RWPE2 (cell line): ENCODE measurements around the gene SUPV3L1.

Experiments used
- ATAC-seq: fragments of 200-7000 bp; cut with Tn5 transposase; 3 replicates; pipeline ENCODE4 v1.9.1; 2021; ENCODE audit warnings: low read depth
- DNase-seq: peaks from one replicate; pipeline ENCODE4 v3.0.0-alpha.2; 2020; ENCODE audit warnings: low spot score
- H3K27ac ChIP-seq: fragments of 450-650 bp; 2 replicates; pipeline ENCODE4 v1.5.1; 2017; ENCODE audit warnings: mild to moderate bottlenecking; ENCODE audit not compliant: poor library complexity, severe bottlenecking
- H3K27me3 ChIP-seq: fragments of 250-450 bp; sonication (Bioruptor Pico); 2 replicates; pipeline ENCODE4 v1.5.1; 2021; ENCODE audit warnings: mild to moderate bottlenecking, moderate library complexity; ENCODE audit not compliant: insufficient read depth, poor library complexity, severe bottlenecking
- H3K36me3 ChIP-seq: fragments of 250-450 bp; sonication (Bioruptor Pico); 2 replicates; pipeline ENCODE4 v1.5.1; 2020; ENCODE audit warnings: low read depth, mild to moderate bottlenecking, moderate library complexity
- H3K4me1 ChIP-seq: fragments of 250-450 bp; sonication (Bioruptor Pico); 2 replicates; pipeline ENCODE4 v1.5.1; 2021; ENCODE audit warnings: mild to moderate bottlenecking, moderate library complexity; ENCODE audit not compliant: insufficient read depth, poor library complexity, severe bottlenecking
- H3K4me3 ChIP-seq: fragments of 250-450 bp; sonication (Bioruptor Pico); 2 replicates; pipeline ENCODE4 v1.5.1; 2021; ENCODE audit warnings: mild to moderate bottlenecking, moderate library complexity; ENCODE audit not compliant: severe bottlenecking
- H3K9me3 ChIP-seq: fragments of 250-450 bp; sonication (Bioruptor Pico); 2 replicates; pipeline ENCODE4 v1.5.1; 2021; ENCODE audit warnings: mild to moderate bottlenecking, moderate library complexity; ENCODE audit not compliant: severe bottlenecking
- TF ChIP-seq, protein P1 (sequence below): fragments of 450-650 bp; IDR thresholded peaks from one replicate; pipeline ENCODE4 v1.5.1; 2017; ENCODE audit warnings: mild to moderate bottlenecking, moderate library complexity; ENCODE audit not compliant: poor library complexity, severe bottlenecking

SUPV3L1 gene

GRCh38 chr10:69224862-69225657, 45.0 kb downstream of the SUPV3L1 start:
- H3K4me1 ChIP-seq = peaks cover 33% of the 10 kb centered on the region
- no peaks in the 10 kb centered on the region for H3K36me3 ChIP-seq
- no peaks in the 10 kb centered on the region for H3K9me3 ChIP-seq
- H3K27ac ChIP-seq = peak overlapping the region; percentile 52
- H3K4me3 ChIP-seq = no peak overlapping the region
- TF ChIP-seq, protein P1, sequence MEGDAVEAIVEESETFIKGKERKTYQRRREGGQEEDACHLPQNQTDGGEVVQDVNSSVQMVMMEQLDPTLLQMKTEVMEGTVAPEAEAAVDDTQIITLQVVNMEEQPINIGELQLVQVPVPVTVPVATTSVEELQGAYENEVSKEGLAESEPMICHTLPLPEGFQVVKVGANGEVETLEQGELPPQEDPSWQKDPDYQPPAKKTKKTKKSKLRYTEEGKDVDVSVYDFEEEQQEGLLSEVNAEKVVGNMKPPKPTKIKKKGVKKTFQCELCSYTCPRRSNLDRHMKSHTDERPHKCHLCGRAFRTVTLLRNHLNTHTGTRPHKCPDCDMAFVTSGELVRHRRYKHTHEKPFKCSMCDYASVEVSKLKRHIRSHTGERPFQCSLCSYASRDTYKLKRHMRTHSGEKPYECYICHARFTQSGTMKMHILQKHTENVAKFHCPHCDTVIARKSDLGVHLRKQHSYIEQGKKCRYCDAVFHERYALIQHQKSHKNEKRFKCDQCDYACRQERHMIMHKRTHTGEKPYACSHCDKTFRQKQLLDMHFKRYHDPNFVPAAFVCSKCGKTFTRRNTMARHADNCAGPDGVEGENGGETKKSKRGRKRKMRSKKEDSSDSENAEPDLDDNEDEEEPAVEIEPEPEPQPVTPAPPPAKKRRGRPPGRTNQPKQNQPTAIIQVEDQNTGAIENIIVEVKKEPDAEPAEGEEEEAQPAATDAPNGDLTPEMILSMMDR = no peak
- peak; percentile 35; the same call in 1 of the 3 replicates for ATAC-seq
- no peaks in the 10 kb centered on the region for H3K27me3 ChIP-seq
- DNase-seq = no peak

DNA sequence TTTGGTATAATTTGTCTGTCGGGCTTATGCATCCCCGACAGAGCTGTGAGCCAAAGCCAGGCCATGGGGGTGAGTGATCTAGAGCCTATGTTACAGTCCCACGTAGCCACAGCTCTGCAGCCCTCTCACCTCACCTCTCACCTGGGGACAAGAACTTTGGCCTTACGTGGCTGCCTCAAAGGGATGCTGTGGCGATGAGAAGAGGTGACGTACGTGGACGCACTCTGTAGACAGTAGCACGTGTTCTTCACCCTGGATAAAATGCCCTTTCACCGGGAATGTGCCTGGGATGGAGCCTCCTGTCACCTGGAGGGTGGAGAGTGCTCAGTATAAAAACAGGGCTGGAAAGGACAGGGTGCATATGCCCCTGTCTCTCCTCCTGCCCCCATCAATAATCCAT, 45.6 kb downstream of the SUPV3L1 start:
- H3K4me1 ChIP-seq = peaks cover 33% of the 10 kb centered on the region
- no peaks in the 10 kb centered on the region for H3K27me3 ChIP-seq
- ATAC-seq (no peak), DNase-seq (no peak)
- TF ChIP-seq, protein P1 = no peak
- no peaks in the 10 kb centered on the region for H3K36me3 ChIP-seq
- H3K4me3 ChIP-seq = no peak overlapping the region
- peak overlapping the region; percentile 52 for H3K27ac ChIP-seq
- H3K9me3 ChIP-seq = no peaks in the 10 kb centered on the region

- H3K4me1 ChIP-seq = peaks cover 34% of the 10 kb centered on the region
- no peaks in the 10 kb centered on the region for H3K36me3 ChIP-seq
- TF ChIP-seq, protein P1 = no peak
- no peak for DNase-seq
- no peaks in the 10 kb centered on the region for H3K9me3 ChIP-seq
- H3K27ac ChIP-seq = no peak overlapping the region
- no peak for ATAC-seq
- H3K27me3 ChIP-seq = no peaks in the 10 kb centered on the region
- no peak overlapping the region for H3K4me3 ChIP-seq
These were observed 47.0 kb downstream of the SUPV3L1 start for GRCh38 chr10:69226919-69227450.

- Histone ChIP-seq H3K4me1 (peaks cover 32% of the 10 kb centered on the region), H3K36me3 (no peaks in the 10 kb centered on the region), H3K27me3 (no peaks in the 10 kb centered on the region)
These were observed 48.1 kb downstream of the SUPV3L1 start for GRCh38 chr10:69228151-69228550.

DNA sequence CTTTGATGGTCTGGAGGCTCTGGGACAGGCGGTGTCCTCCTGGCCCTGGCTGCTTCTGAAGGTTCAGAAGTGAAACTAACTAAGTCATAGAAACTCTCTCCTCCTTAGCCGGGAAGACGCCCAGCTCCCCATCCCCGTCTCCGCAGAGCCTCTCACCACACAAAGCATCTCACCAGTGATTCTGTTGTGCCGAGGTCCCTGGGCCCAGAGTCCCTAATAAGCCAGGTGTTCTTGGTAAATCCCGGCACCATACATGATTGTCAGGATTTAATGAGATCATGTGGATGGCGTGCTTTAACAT, 49.5 kb downstream of the SUPV3L1 start:
- ATAC-seq (no peak), DNase-seq (no peak)
- H3K36me3 ChIP-seq = no peaks in the 10 kb centered on the region
- TF ChIP-seq, protein P1 = no peak
- peak overlapping the region; percentile 12 for H3K27ac ChIP-seq
- H3K9me3 ChIP-seq = no peaks in the 10 kb centered on the region
- H3K27me3 ChIP-seq = no peaks in the 10 kb centered on the region
- peaks cover 30% of the 10 kb centered on the region for H3K4me1 ChIP-seq
- H3K4me3 ChIP-seq = no peak overlapping the region

More at GRCh38 chr10:69228151-69228550, 48.1 kb downstream of the SUPV3L1 start:
- ATAC-seq (no peak), DNase-seq (no peak)
- TF ChIP-seq, protein P1 = no peak
- H3K9me3 ChIP-seq = no peaks in the 10 kb centered on the region
- H3K27ac ChIP-seq = no peak overlapping the region
- H3K4me3 ChIP-seq = no peak overlapping the region
